Kidney capillary endothelial cell (primary cell): ENCODE data around the gene SERPINB1.

Experiments
- DNase-seq: peaks from one replicate; pipeline ENCODE4 v3.0.0-alpha.2; 2018; ENCODE audit warnings: low spot score

SERPINB1 gene

GRCh38 chr6:2793534-2794151 lies 48.0 kb downstream of the SERPINB1 start:
- no peak for DNase-seq

- no peak for DNase-seq
Observed at GRCh38 chr6:2792330-2793110, 49.1 kb downstream of the SERPINB1 start.

GRCh38 chr6:2791450-2791974 lies 50.2 kb downstream of the SERPINB1 start:
- no peak for DNase-seq

- DNase-seq = peak; percentile 81
Observed at GRCh38 chr6:2790588-2791449, 50.8 kb downstream of the SERPINB1 start.

GRCh38 chr6:2786269-2786668 lies 55.4 kb downstream of the SERPINB1 start:
- DNase-seq = no peak

GRCh38 chr6:2784930-2785329 lies 56.7 kb downstream of the SERPINB1 start:
- DNase-seq = no peak

GRCh38 chr6:2784061-2784460 lies 57.6 kb downstream of the SERPINB1 start:
- DNase-seq = no peak

GRCh38 chr6:2783188-2783963 lies 58.3 kb downstream of the SERPINB1 start:
- no peak for DNase-seq

- DNase-seq = no peak
Observed at GRCh38 chr6:2782825-2783187, 58.9 kb downstream of the SERPINB1 start.

GRCh38 chr6:2782356-2782708 lies 59.3 kb downstream of the SERPINB1 start:
- DNase-seq = no peak
